Parathyroid adenoma (tissue), 2 donors: Measurements from ENCODE around the gene DLL4.
A peak's percentile ranks its signal among the peaks of the same experiment; 100 is the strongest.

Experiments
- H2AFZ ChIP-seq: fragments of 300-600 bp; sonication (generic); one replicate; pipeline ENCODE4 v1.7.0; 2017; ENCODE audit warnings: antibody characterized with exemption, mild to moderate bottlenecking
- H3K27ac ChIP-seq: fragments of 300-600 bp; sonication (generic); one replicate; pipeline ENCODE4 v1.7.0; 2017
- H3K27me3 ChIP-seq: fragments of 300-600 bp; sonication (generic); one replicate; pipeline ENCODE4 v1.7.0; 2017; ENCODE audit warnings: low read length; ENCODE audit not compliant: control insufficient read depth, insufficient read depth
- H3K36me3 ChIP-seq: fragments of 300-600 bp; sonication (generic); one replicate; pipeline ENCODE4 v1.7.0; 2017; ENCODE audit warnings: low read length; ENCODE audit not compliant: control insufficient read depth, insufficient read depth
- H3K4me1 ChIP-seq: fragments of 300-600 bp; sonication (generic); one replicate; pipeline ENCODE4 v1.7.0; 2017; ENCODE audit warnings: control low read depth
- H3K4me2 ChIP-seq: fragments of 300-600 bp; sonication (generic); one replicate; pipeline ENCODE4 v1.7.0; 2017; ENCODE audit warnings: low read length
- H3K4me3 ChIP-seq: fragments of 300-600 bp; sonication (generic); one replicate; pipeline ENCODE4 v1.7.0; 2017; ENCODE audit warnings: low read depth, low read length
- H3K79me2 ChIP-seq: fragments of 300-600 bp; sonication (generic); one replicate; pipeline ENCODE4 v1.7.0; 2017; ENCODE audit warnings: control low read depth
- H3K9ac ChIP-seq: fragments of 300-600 bp; sonication (generic); one replicate; pipeline ENCODE4 v1.7.0; 2017; ENCODE audit warnings: mild to moderate bottlenecking
- H3K9me3 ChIP-seq: fragments of 300-600 bp; sonication (generic); one replicate; pipeline ENCODE4 v1.7.0; 2017; ENCODE audit warnings: low read length; ENCODE audit not compliant: control insufficient read depth
- CTCF ChIP-seq: fragments of 300-600 bp; sonication (generic); IDR thresholded peaks from one replicate; pipeline ENCODE4 v1.7.0; 2017; ENCODE audit warnings: antibody characterized with exemption, mild to moderate bottlenecking
- donor health status: primary hyperparathyroidism.

Gene DLL4

GRCh38 chr15:40925863-40926658 lies 3.1 kb upstream of the DLL4 start:
- peaks cover 5% of the 10 kb centered on the region for H3K27me3 ChIP-seq
- H3K4me1 ChIP-seq = peaks cover 2% of the 10 kb centered on the region
- no peak overlapping the region for H3K9ac ChIP-seq
- peak overlapping the region; percentile 16 for H3K4me3 ChIP-seq
- H3K27ac ChIP-seq = no peak overlapping the region
- H3K4me2 ChIP-seq = peak overlapping the region; percentile 44
- peak overlapping the region; percentile 28 for H2AFZ ChIP-seq
- H3K79me2 ChIP-seq = no peaks in the 10 kb centered on the region
- no peaks in the 10 kb centered on the region for H3K36me3 ChIP-seq
- H3K9me3 ChIP-seq = no peaks in the 10 kb centered on the region
- TF ChIP-seq CTCF = no peak

DNA sequence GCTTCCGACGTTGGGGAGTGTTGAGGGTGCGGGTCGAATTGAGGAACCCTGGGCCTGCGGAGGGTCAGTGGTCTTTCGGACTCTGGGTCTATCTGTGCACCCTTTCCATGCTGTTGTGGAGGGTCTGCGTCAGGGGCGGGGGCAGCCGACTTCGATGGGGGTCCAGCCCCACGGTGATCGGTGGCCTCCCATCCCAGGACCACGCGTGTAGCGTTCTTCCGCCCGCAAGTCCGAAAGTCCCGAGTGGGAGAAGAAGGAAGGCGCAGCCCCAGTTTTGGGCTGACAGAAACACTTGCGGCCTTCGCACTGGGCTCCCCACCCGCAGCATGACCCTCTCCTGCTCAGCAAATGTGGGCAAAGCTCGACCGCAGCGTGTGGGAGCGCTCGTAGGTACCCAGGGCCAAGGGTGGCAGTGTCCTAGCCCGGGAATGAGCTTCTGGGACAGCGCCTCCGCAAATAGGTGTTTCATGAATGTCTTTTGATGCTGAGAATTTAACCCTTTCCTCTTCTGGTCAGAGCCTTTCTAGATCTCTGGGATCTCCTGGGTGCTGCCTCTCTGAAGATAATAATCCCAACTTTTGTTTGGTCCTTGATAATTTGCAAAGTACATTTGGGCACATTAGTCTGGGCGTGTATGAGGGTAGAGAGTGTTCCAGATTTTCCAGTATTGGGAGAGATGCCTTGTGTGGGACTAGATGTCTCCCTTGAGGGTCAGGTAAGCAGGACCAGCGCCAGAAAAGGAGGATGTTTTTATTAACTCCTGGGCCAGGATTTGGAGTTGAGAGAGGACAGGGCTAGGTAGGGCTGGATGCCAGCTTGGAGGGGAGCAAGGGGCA lies 2.3 kb upstream of the DLL4 start:
- H3K4me2 ChIP-seq = no peak overlapping the region
- TF ChIP-seq CTCF = no peak
- peak overlapping the region; percentile 16 for H3K4me3 ChIP-seq
- H3K27ac ChIP-seq = no peak overlapping the region
- H3K36me3 ChIP-seq = no peaks in the 10 kb centered on the region
- H3K79me2 ChIP-seq = no peaks in the 10 kb centered on the region
- H3K9ac ChIP-seq = no peak overlapping the region
- H3K4me1 ChIP-seq = peaks cover 2% of the 10 kb centered on the region
- no peak overlapping the region for H2AFZ ChIP-seq
- peaks cover 5% of the 10 kb centered on the region for H3K27me3 ChIP-seq
- H3K9me3 ChIP-seq = no peaks in the 10 kb centered on the region

DNA sequence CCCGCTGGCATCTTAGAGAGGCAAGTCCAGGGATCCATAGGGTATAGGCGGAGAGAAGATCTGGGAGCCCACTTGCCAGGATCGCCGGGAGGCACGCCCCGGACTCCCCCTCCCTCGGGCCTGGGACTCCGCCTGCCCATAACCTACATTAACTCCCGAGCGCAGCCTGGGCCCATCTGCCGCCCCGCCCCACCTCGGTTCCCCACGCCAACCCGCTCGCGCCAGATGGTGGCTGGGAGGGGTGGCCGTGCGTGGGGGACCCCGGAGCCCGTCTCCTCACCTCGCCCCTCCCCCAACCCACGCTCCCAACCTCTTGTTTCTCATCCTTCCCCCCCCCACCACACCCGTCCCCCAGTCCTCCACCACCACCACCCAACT lies 1.7 kb upstream of the DLL4 start:
- no peaks in the 10 kb centered on the region for H3K79me2 ChIP-seq
- H3K4me3 ChIP-seq = no peak overlapping the region
- no peak overlapping the region for H3K4me2 ChIP-seq
- H3K4me1 ChIP-seq = peaks cover 2% of the 10 kb centered on the region
- peaks cover 5% of the 10 kb centered on the region for H3K27me3 ChIP-seq
- no peak overlapping the region for H3K27ac ChIP-seq
- no peak overlapping the region for H3K9ac ChIP-seq
- TF ChIP-seq CTCF = no peak
- H3K36me3 ChIP-seq = no peaks in the 10 kb centered on the region
- H3K9me3 ChIP-seq = no peaks in the 10 kb centered on the region
- H2AFZ ChIP-seq = no peak overlapping the region

DNA sequence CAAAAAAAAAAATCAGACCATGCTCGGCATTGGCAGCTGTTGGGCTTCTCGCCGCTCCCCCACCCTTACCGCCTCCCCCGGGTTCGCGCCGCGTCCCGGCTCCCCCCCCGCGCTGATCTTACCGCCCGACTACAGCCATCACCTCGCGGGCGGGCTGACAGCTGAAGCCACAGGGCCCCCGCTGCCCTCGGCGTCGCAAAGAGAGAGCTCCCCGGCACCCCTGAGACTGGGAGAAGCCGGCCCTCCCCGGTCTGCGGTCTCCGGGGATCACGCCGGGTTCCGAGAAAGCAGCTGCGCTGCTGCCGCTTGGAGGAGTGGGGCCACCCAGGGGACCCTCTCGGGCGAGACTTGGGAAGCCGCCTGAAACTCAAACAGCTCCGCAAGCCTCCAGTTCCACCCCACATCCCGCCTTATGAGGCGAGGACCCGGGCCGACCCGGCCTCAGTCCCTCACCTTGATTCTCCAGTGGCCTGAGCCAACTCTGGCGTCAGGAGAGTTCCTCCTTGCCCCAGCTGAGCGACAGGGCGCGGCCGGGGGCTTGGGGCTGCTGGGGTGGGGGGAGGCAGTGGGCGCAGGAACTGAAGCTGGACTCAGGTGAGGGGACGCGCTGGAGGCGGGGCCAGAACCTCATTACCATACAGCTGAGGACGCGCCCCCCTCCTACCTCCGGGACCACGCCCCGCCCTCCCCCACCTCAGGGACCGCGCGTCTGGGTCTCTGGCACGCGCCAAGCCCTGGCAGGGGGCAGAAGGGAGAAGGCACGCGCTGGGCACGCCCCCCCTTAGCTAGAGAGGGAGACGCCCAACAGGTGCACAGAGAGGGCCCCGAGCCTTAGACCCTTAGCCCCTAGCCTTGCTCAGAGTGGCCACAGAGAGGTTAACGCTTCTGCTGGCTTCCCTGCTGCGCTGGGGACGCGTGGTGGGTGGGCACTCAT lies 1.0 kb upstream of the DLL4 start:
- Histone ChIP-seq H3K27me3 (peaks cover 5% of the 10 kb centered on the region), H3K4me3 (peak overlapping the region; percentile 38), H3K27ac (no peak overlapping the region), H3K36me3 (no peaks in the 10 kb centered on the region), H3K9ac (no peak overlapping the region), H3K9me3 (no peaks in the 10 kb centered on the region), H3K79me2 (no peaks in the 10 kb centered on the region), H2AFZ (peak overlapping the region; percentile 60), H3K4me2 (peak overlapping the region; percentile 81), H3K4me1 (peaks cover 2% of the 10 kb centered on the region)
- no peak for TF ChIP-seq CTCF
